ENCODE results near the gene PCARE. TPM values are rescaled to one million over a fixed set of nuclear protein-coding genes. Genes with fewer than 3 reads are reported as not detected.

PCARE gene
- total RNA-seq, 4 donors from 2014 or later: 0.16 to 0.66 TPM; not detected in 2

- TF ChIP-seq CTCF (IDR thresholded peaks at IDR 0.05; ENCODE audit: low read depth): no peak
Observed at GRCh38 chr2:29054430-29054829, 19.9 kb downstream of the PCARE start.

GRCh38 chr2:29053670-29054400 lies 20.5 kb downstream of the PCARE start:
- no peak for TF ChIP-seq CTCF (IDR thresholded peaks at IDR 0.05; ENCODE audit: low read depth)

- TF ChIP-seq CTCF (IDR thresholded peaks at IDR 0.05; ENCODE audit: low read depth): no peak
Observed at GRCh38 chr2:29053223-29053622, 21.1 kb downstream of the PCARE start.

- TF ChIP-seq CTCF (IDR thresholded peaks at IDR 0.05; ENCODE audit: low read depth): no peak
Observed at GRCh38 chr2:29052807-29053206, 21.5 kb downstream of the PCARE start.

- TF ChIP-seq CTCF (IDR thresholded peaks at IDR 0.05; ENCODE audit: low read depth): no peak
Observed at GRCh38 chr2:29051730-29052129, 22.6 kb downstream of the PCARE start.

GRCh38 chr2:29050591-29050990 lies 23.7 kb downstream of the PCARE start:
- no peak for TF ChIP-seq CTCF (IDR thresholded peaks at IDR 0.05; ENCODE audit: low read depth)

- TF ChIP-seq CTCF (IDR thresholded peaks at IDR 0.05; ENCODE audit: low read depth): no peak
Observed at GRCh38 chr2:29047083-29047845, 27.1 kb downstream of the PCARE start.
